ENCODE measurements around the gene CSTPP1.

- TF ChIP-seq CTCF (IDR thresholded peaks at IDR 0.05; ENCODE audit: control extremely low read depth in 1 of 3, insufficient read depth in 1 of 3, low read depth in 1 of 3, low read length in 3 of 3) (no peak), POLR2A (IDR thresholded peaks at IDR 0.05; ENCODE audit: control extremely low read depth in 1 of 2, low read depth in 2 of 2, low read length in 2 of 2) (no peak)
Observed at GRCh38 chr11:46907606-46908005, 29.0 kb upstream of the CSTPP1 start.
